GM23248 (cell line): Measurements from ENCODE around the gene KIF12. TPM values are rescaled to one million over a fixed set of nuclear protein-coding genes. Genes with fewer than 3 reads are reported as not detected.

ENCODE experiments used
- DNase-seq: peaks from one replicate; pipeline ENCODE4 v3.0.0-alpha.2; 2015
- H2AFZ ChIP-seq: fragments of 200-600 bp; sonication (generic); 2 replicates; pipeline ENCODE4 v1.6.1; 2016; ENCODE audit warnings: antibody characterized with exemption
- H3F3A ChIP-seq: fragments of 200-600 bp; sonication (generic); 2 replicates; pipeline ENCODE4 v1.6.1; 2016; ENCODE audit warnings: mild to moderate bottlenecking, antibody characterized with exemption, mixed run types; ENCODE audit not compliant: insufficient read depth
- H3K27ac ChIP-seq: fragments of 200-600 bp; sonication (generic); 2 replicates; pipeline ENCODE4 v1.5.1; 2016; ENCODE audit warnings: mild to moderate bottlenecking
- H3K27me3 ChIP-seq: fragments of 200-600 bp; sonication (generic); replicated peaks from 2 replicates; pipeline ENCODE4 v1.6.1; 2016; ENCODE audit warnings: mild to moderate bottlenecking; ENCODE audit not compliant: insufficient read depth
- H3K36me3 ChIP-seq: fragments of 200-600 bp; sonication (generic); 2 replicates; pipeline ENCODE4 v1.6.1; 2016; ENCODE audit warnings: low read depth, mild to moderate bottlenecking
- H3K4me1 ChIP-seq: fragments of 200-600 bp; sonication (generic); 2 replicates; pipeline ENCODE4 v1.6.1; 2016; ENCODE audit warnings: mild to moderate bottlenecking; ENCODE audit not compliant: insufficient read depth
- H3K4me2 ChIP-seq: fragments of 200-600 bp; sonication (generic); one replicate; pipeline ENCODE4 v1.6.1; 2016; ENCODE audit warnings: mild to moderate bottlenecking; ENCODE audit not compliant: unreplicated experiment
- H3K4me3 ChIP-seq: fragments of 200-600 bp; sonication (generic); 2 replicates; pipeline ENCODE4 v1.5.1; 2016; ENCODE audit warnings: mild to moderate bottlenecking
- H3K79me2 ChIP-seq: fragments of 200-600 bp; sonication (generic); 2 replicates; pipeline ENCODE4 v1.6.1; 2016; ENCODE audit warnings: mild to moderate bottlenecking; ENCODE audit not compliant: insufficient read depth
- H3K9ac ChIP-seq: fragments of 200-600 bp; sonication (generic); 2 replicates; pipeline ENCODE4 v1.6.1; 2016; ENCODE audit warnings: mild to moderate bottlenecking
- H3K9me2 ChIP-seq: fragments of 200-600 bp; sonication (generic); 2 replicates; pipeline ENCODE4 v1.6.1; 2016; ENCODE audit warnings: mixed run types, mild to moderate bottlenecking, moderate library complexity; ENCODE audit not compliant: insufficient read depth
- H3K9me3 ChIP-seq: fragments of 200-600 bp; sonication (generic); one replicate; pipeline ENCODE4 v1.6.1; 2017; ENCODE audit warnings: low read depth
- H4K20me1 ChIP-seq: fragments of 200-600 bp; sonication (generic); 2 replicates; pipeline ENCODE4 v1.6.0; 2016; ENCODE audit not compliant: insufficient read depth
- EZH2 ChIP-seq: fragments of 200-600 bp; sonication (generic); IDR thresholded peaks from 2 replicates; pipeline ENCODE4 v1.6.1; 2018; ENCODE audit warnings: antibody characterized with exemption, mild to moderate bottlenecking; ENCODE audit not compliant: insufficient read depth, poor library complexity, severe bottlenecking
- EZH2phosphoT487 ChIP-seq: fragments of 200-600 bp; sonication (generic); IDR thresholded peaks from 2 replicates; pipeline ENCODE4 v1.6.1; 2018; ENCODE audit warnings: antibody characterized with exemption, moderate library complexity, mild to moderate bottlenecking, low read depth; ENCODE audit not compliant: insufficient read depth
- WGBS, 2 experiments: methylation state at CpG; one replicate each; pipeline ENCODE4 v1.1.6; 2015 to 2017; ENCODE audit warnings: low lambda C conversion rate in 2 of 2, low coverage in 1 of 2; ENCODE audit errors: missing lambda C conversion rate in 2 of 2; 5-methylcytosine and 5-hydroxymethylcytosine counted together
- in situ Hi-C: fragments of 300-500 bp; cut with MboI; formaldehyde crosslinking; loops from 2 replicates; pipeline ENCODE4 v1.15.0; 2020
- polyA plus RNA-seq: library from polyadenylated mRNA; unstranded; fragments of >200 nt; fragmentation: Nextera tagmentation; extraction: Ambion mirVana; gene quantifications from 2 replicates; pipeline ENCODE4 v1.2.1, GENCODE V29; 2016
- total RNA-seq: library from RNA; depleted of rRNA; stranded (reverse); fragments of >200 nt; shearing (Covaris generic); gene quantifications from 2 replicates; pipeline ENCODE4 v1.2.3, GENCODE V29; 2014

The KIF12 gene
- total and polyA plus RNA-seq, 2 experiments from 2014 or later = not detected

DNA sequence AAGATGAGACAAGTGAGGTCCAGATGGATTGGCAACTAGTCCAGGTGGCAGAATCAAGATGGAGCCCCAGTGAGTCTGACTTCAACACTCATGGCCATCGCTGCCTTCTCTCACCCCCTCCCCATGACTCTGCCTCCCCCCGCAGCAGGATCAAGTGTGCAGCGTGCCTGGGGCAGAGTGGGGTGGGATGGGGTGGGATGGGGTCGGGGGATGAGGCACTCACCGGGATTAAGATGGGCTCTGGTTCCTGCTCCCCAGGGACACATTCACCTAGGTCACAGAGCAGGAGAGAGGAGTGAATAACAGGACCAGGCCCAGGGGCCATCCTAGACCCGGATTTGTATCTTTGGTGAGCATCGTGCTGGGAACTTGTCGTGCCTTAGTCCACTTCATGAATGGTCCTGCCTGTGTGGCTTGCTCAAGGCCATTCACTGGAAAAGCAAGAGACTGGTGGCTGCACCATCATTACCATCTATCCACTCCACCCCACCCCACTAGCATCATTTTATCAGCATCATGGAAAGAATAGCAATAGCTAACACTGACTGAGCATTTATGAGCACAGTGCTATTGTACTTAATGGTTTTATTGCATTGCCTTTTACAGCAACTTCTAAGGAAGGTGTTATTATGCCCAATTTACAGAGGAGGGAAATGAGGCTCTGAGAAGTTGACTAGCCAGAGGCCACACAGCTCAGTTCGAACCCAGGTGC is 29.5 kb downstream of the KIF12 start:
- H3K9ac ChIP-seq = no peak overlapping the region
- H3K36me3 ChIP-seq = no peaks in the 10 kb centered on the region
- no peaks in the 10 kb centered on the region for H3K9me3 ChIP-seq
- no peak overlapping the region for H3K4me2 ChIP-seq
- no peaks in the 10 kb centered on the region for H3F3A ChIP-seq
- H3K79me2 ChIP-seq = no peaks in the 10 kb centered on the region
- no peak overlapping the region for H3K27ac ChIP-seq
- no peak overlapping the region for H2AFZ ChIP-seq
- peaks cover 5% of the 10 kb centered on the region for H3K27me3 ChIP-seq
- in situ Hi-C loops = no loop called here
- DNase-seq = no peak
- TF ChIP-seq EZH2 = no peak
- no peak for TF ChIP-seq EZH2phosphoT487
- 72 to 77% methylated on average over 7 to 9 of the region's 9 CpGs for whole genome bisulfite sequencing, 2 experiments
- no peaks in the 10 kb centered on the region for H3K9me2 ChIP-seq
- no peaks in the 10 kb centered on the region for H3K4me1 ChIP-seq
- no peaks in the 10 kb centered on the region for H4K20me1 ChIP-seq
- no peak overlapping the region for H3K4me3 ChIP-seq

GRCh38 chr9:114065304-114065703 is 33.8 kb downstream of the KIF12 start:
- Histone ChIP-seq H3K27me3 (peaks cover 6% of the 10 kb centered on the region; the same call in 1 of the 2 replicates), H3K9ac (no peak overlapping the region), H3K79me2 (no peaks in the 10 kb centered on the region), H3K4me2 (no peak overlapping the region), H3K9me2 (no peaks in the 10 kb centered on the region), H3K36me3 (no peaks in the 10 kb centered on the region), H3K4me3 (no peak overlapping the region), H3K27ac (no peak overlapping the region), H3K4me1 (no peaks in the 10 kb centered on the region), H4K20me1 (no peaks in the 10 kb centered on the region), H3K9me3 (no peaks in the 10 kb centered on the region), H2AFZ (no peak overlapping the region), H3F3A (no peaks in the 10 kb centered on the region)
- TF ChIP-seq EZH2phosphoT487 (no peak), EZH2 (no peak)
- DNase-seq = no peak
- in situ Hi-C loops = no loop called here
- 63 to 69% methylated on average over 6 to 8 of the region's 8 CpGs for WGBS, 2 experiments

- H3K79me2 ChIP-seq = no peaks in the 10 kb centered on the region
- H3F3A ChIP-seq = no peaks in the 10 kb centered on the region
- H3K4me3 ChIP-seq = no peak overlapping the region
- no peak for DNase-seq
- H2AFZ ChIP-seq = no peak overlapping the region
- peaks cover 6% of the 10 kb centered on the region; the same call in 1 of the 2 replicates for H3K27me3 ChIP-seq
- TF ChIP-seq EZH2phosphoT487 (no peak), EZH2 (no peak)
- H3K27ac ChIP-seq = no peak overlapping the region
- no peaks in the 10 kb centered on the region for H3K4me1 ChIP-seq
- in situ Hi-C loops = no loop called here
- no peaks in the 10 kb centered on the region for H3K9me3 ChIP-seq
- H3K9me2 ChIP-seq = no peaks in the 10 kb centered on the region
- H4K20me1 ChIP-seq = no peaks in the 10 kb centered on the region
- H3K9ac ChIP-seq = no peak overlapping the region
- no peaks in the 10 kb centered on the region for H3K36me3 ChIP-seq
- no peak overlapping the region for H3K4me2 ChIP-seq
- WGBS, 2 experiments = 78 to 85% methylated on average over 4 of the region's 4 CpGs
Measured at GRCh38 chr9:114061830-114062474, 37.1 kb downstream of the KIF12 start.

DNA sequence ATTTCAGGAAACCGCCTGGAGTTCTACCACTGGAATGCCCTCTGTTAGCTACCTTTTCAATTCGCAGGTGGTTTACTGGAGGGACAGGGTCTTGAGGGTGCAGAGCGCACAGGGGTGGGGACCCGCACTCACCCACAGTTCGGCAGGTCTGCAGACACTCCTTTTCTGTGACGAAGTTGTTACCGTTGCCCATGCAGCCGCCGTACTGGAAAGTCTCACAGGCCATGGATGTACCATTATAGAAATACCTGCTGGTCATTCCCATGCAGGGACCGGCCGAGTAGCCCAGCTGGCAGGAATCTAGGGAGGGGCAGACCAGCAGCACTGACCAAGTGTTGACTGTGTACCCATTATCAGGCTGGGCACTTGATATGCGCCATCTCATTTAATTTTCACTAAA is 37.8 kb downstream of the KIF12 start:
- Histone ChIP-seq H3F3A (no peaks in the 10 kb centered on the region), H3K27ac (no peak overlapping the region), H3K79me2 (no peaks in the 10 kb centered on the region), H3K36me3 (no peaks in the 10 kb centered on the region), H3K9ac (no peak overlapping the region), H3K4me1 (no peaks in the 10 kb centered on the region), H2AFZ (no peak overlapping the region), H3K9me2 (no peaks in the 10 kb centered on the region), H3K4me3 (no peak overlapping the region), H4K20me1 (no peaks in the 10 kb centered on the region), H3K4me2 (no peak overlapping the region), H3K27me3 (peaks cover 6% of the 10 kb centered on the region; the same call in 1 of the 2 replicates), H3K9me3 (no peaks in the 10 kb centered on the region)
- TF ChIP-seq EZH2 (no peak), EZH2phosphoT487 (no peak)
- no peak for DNase-seq
- in situ Hi-C loops = no loop called here
- 84 to 90% methylated on average over 12 of the region's 12 CpGs for WGBS, 2 experiments
